WTC11 (cell line): ENCODE measurements around the gene CLEC14A. TPM values are rescaled to one million over a fixed set of nuclear protein-coding genes. Genes with fewer than 3 reads are reported as not detected.

Source experiments
- ATAC-seq: fragments of 200-7000 bp; cut with Tn5 transposase; 2 replicates; pipeline ENCODE4 v1.10.0; 2021; ENCODE audit warnings: mild to moderate bottlenecking, moderate library complexity
- CTCF ChIA-PET: fragments of 300-600 bp; sonication (Branson Sonifier 250); formaldehyde crosslinking; loops from one replicate; lab custom pipeline; 2021; ENCODE audit warnings: antibody characterized with exemption; lab: Charles Lee
- POLR2A ChIA-PET: fragments of 350-600 bp; sonication (Branson Sonifier 250); formaldehyde crosslinking; loops from one replicate; lab custom pipeline; 2021; ENCODE audit warnings: antibody characterized with exemption; lab: Charles Lee
- DNase-seq: peaks from one replicate; pipeline ENCODE4 v3.0.0; 2021; ENCODE audit warnings: low spot score
- H3K27ac Mint-ChIP-seq: 2 replicates; pipeline ENCODE4 v1.8.0; 2021; ENCODE audit warnings: mixed read lengths
- H3K27me3 Mint-ChIP-seq: 2 replicates; pipeline ENCODE4 v1.8.0; 2021; ENCODE audit warnings: low read depth, mild to moderate bottlenecking, moderate library complexity, mixed read lengths
- H3K36me3 Mint-ChIP-seq: 2 replicates; pipeline ENCODE4 v1.8.0; 2021; ENCODE audit warnings: mixed read lengths
- H3K4me1 Mint-ChIP-seq: 2 replicates; pipeline ENCODE4 v1.8.0; 2022; ENCODE audit warnings: mixed read lengths
- H3K4me3 Mint-ChIP-seq: 2 replicates; pipeline ENCODE4 v1.8.0; 2021; ENCODE audit warnings: mild to moderate bottlenecking, moderate library complexity, mixed read lengths
- H3K9me3 Mint-ChIP-seq: 2 replicates; pipeline ENCODE4 v1.8.0; 2021; ENCODE audit warnings: mixed read lengths
- AR ChIP-seq: fragments of 250-450 bp; sonication (Bioruptor Pico); IDR thresholded peaks from 2 replicates; pipeline ENCODE4 v1.9.0; 2021; ENCODE audit warnings: mild to moderate bottlenecking
- FOXP4 ChIP-seq: sonication (generic); formaldehyde crosslinking; IDR thresholded peaks from 2 replicates; pipeline ENCODE4 v1.8.0; 2022; ENCODE audit warnings: mild to moderate bottlenecking, missing genetic modification reagents
- JAZF1 ChIP-seq: fragments of 250-450 bp; sonication (Bioruptor Pico); IDR thresholded peaks from 2 replicates; pipeline ENCODE4 v1.9.0; 2021; ENCODE audit warnings: moderate library complexity, mild to moderate bottlenecking, inconsistent platforms
- JUN ChIP-seq: sonication (generic); formaldehyde crosslinking; IDR thresholded peaks from 2 replicates; pipeline ENCODE4 v1.8.0; 2023; ENCODE audit warnings: mild to moderate bottlenecking, missing genetic modification reagents
- MLX ChIP-seq: sonication (generic); formaldehyde crosslinking; IDR thresholded peaks from 2 replicates; pipeline ENCODE4 v1.8.1; 2023; ENCODE audit warnings: mild to moderate bottlenecking, missing genetic modification reagents, moderate library complexity
- NFATC4 ChIP-seq: fragments of 250-450 bp; sonication (Bioruptor Pico); IDR thresholded peaks from 2 replicates; pipeline ENCODE4 v1.9.0; 2021; ENCODE audit warnings: mild to moderate bottlenecking
- RORB ChIP-seq: fragments of 250-450 bp; sonication (Bioruptor Pico); IDR thresholded peaks from 2 replicates; pipeline ENCODE4 v1.9.0; 2021; ENCODE audit warnings: mild to moderate bottlenecking
- ZNF121 ChIP-seq: sonication (generic); formaldehyde crosslinking; IDR thresholded peaks from 2 replicates; pipeline ENCODE4 v1.8.0; 2023; ENCODE audit warnings: missing genetic modification reagents
- ZNF232 ChIP-seq: sonication (generic); formaldehyde crosslinking; IDR thresholded peaks from 2 replicates; pipeline ENCODE4 v1.8.0; 2022; ENCODE audit warnings: mild to moderate bottlenecking, missing genetic modification reagents
- ZNF416 ChIP-seq: fragments of 250-450 bp; sonication (Bioruptor Pico); IDR thresholded peaks from 2 replicates; pipeline ENCODE4 v1.9.0; 2021; ENCODE audit warnings: mild to moderate bottlenecking, inconsistent platforms
- total RNA-seq: library from RNA; stranded (reverse); gene quantifications from 3 replicates; pipeline ENCODE4 v1.2.3, GENCODE V29; 2021
- TF ChIP-seq, protein P1 (sequence below): sonication (generic); formaldehyde crosslinking; conservative IDR thresholded peaks from 2 replicates; pipeline ENCODE4 v1.8.1; 2023; ENCODE audit warnings: mild to moderate bottlenecking, low read depth, missing genetic modification reagents, moderate library complexity
- TF ChIP-seq, protein P2 (sequence below): sonication (generic); formaldehyde crosslinking; IDR thresholded peaks from 2 replicates; pipeline ENCODE4 v1.8.1; 2023; ENCODE audit warnings: mild to moderate bottlenecking, moderate library complexity, missing genetic modification reagents

The CLEC14A gene
- total RNA-seq, 1 experiment from 2014 or later = 0.15 TPM

DNA sequence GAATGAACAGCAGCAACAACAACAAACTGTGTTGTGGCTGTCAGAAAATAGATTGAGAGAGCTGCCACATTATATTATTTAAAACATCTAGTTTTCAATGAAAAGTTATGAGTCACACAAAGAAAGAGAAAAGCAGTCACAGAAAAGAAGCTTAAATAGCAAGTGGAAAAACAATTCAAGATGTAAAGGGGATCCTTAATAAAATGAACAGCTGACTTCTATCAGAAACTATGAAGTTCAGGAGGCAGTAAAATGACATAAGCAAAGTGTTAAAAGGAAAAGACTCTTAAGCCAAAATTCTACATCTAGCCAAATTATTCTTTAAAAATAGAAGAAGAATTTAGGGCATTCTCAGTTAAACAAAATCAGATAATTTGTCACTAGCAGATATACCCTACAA, 5.6 kb downstream of the CLEC14A start:
- no peaks in the 10 kb centered on the region for H3K36me3 Mint-ChIP-seq
- H3K9me3 Mint-ChIP-seq = no peaks in the 10 kb centered on the region
- peaks cover 93% of the 10 kb centered on the region for H3K27me3 Mint-ChIP-seq
- H3K4me3 Mint-ChIP-seq = no peak overlapping the region
- ATAC-seq (no peak), DNase-seq (no peak)
- ChIA-PET CTCF (no interaction called here), POLR2A (no interaction called here)
- TF ChIP-seq ZNF416 (CRISPR knock-in tag) (no peak), AR (CRISPR knock-in tag) (no peak), JAZF1 (CRISPR knock-in tag) (no peak), NFATC4 (no peak), MLX (no peak), ZNF121 (no peak), JUN (CRISPR knock-in tag) (no peak)
- TF ChIP-seq, protein P1, sequence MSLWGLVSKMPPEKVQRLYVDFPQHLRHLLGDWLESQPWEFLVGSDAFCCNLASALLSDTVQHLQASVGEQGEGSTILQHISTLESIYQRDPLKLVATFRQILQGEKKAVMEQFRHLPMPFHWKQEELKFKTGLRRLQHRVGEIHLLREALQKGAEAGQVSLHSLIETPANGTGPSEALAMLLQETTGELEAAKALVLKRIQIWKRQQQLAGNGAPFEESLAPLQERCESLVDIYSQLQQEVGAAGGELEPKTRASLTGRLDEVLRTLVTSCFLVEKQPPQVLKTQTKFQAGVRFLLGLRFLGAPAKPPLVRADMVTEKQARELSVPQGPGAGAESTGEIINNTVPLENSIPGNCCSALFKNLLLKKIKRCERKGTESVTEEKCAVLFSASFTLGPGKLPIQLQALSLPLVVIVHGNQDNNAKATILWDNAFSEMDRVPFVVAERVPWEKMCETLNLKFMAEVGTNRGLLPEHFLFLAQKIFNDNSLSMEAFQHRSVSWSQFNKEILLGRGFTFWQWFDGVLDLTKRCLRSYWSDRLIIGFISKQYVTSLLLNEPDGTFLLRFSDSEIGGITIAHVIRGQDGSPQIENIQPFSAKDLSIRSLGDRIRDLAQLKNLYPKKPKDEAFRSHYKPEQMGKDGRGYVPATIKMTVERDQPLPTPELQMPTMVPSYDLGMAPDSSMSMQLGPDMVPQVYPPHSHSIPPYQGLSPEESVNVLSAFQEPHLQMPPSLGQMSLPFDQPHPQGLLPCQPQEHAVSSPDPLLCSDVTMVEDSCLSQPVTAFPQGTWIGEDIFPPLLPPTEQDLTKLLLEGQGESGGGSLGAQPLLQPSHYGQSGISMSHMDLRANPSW = no peak
- TF ChIP-seq, protein P2, sequence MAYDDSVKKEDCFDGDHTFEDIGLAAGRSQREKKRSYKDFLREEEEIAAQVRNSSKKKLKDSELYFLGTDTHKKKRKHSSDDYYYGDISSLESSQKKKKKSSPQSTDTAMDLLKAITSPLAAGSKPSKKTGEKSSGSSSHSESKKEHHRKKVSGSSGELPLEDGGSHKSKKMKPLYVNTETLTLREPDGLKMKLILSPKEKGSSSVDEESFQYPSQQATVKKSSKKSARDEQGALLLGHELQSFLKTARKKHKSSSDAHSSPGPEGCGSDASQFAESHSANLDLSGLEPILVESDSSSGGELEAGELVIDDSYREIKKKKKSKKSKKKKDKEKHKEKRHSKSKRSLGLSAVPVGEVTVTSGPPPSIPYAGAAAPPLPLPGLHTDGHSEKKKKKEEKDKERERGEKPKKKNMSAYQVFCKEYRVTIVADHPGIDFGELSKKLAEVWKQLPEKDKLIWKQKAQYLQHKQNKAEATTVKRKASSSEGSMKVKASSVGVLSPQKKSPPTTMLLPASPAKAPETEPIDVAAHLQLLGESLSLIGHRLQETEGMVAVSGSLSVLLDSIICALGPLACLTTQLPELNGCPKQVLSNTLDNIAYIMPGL (CRISPR knock-in tag) = no peak
- H3K4me1 Mint-ChIP-seq = peaks cover 6% of the 10 kb centered on the region
- no peak overlapping the region for H3K27ac Mint-ChIP-seq

- CTCF ChIA-PET = interaction anchor here (0.7 to 1.4 kb wide), 15 partner anchors 9 to 620 kb away, joined by 3 to 12 read pairs (median 3); partner anchors contain the start of gene SSTR1
- DNase-seq = no peak
- H3K27ac Mint-ChIP-seq = no peak overlapping the region
- TF ChIP-seq FOXP4 (CRISPR knock-in tag) (no peak), RORB (CRISPR knock-in tag) (no peak), ZNF232 (CRISPR knock-in tag) (no peak)
- TF ChIP-seq, all 79 proteins: peak for 0
- Mint-ChIP-seq H3K4me1 (no peaks in the 10 kb centered on the region; the same call in 1 of the 2 replicates), H3K4me3 (no peak overlapping the region), H3K36me3 (no peaks in the 10 kb centered on the region), H3K27me3 (peaks cover 93% of the 10 kb centered on the region), H3K9me3 (no peaks in the 10 kb centered on the region)
- POLR2A ChIA-PET = no interaction called here
- ATAC-seq = peak; percentile 74
Measured at GRCh38 chr14:38248321-38249028, 7.4 kb downstream of the CLEC14A start.
